Ovary (tissue), 3 donors: ENCODE results near the gene C9orf153.

Experiments used
- CTCF ChIP-seq, 3 donors: fragments of 450-650 bp in 2 of 3; fragments of 200-600 bp in 1 of 3; IDR thresholded peaks; one replicate each; pipeline versions ENCODE4 v1.5.1 to v1.8.0; 2016 to 2022; ENCODE audit warnings: antibody characterized with exemption in 3 of 3, mild to moderate bottlenecking in 1 of 3
- EP300 ChIP-seq: sonication (generic); formaldehyde crosslinking; IDR thresholded peaks from one replicate; pipeline ENCODE4 v1.6.1; 2017; ENCODE audit warnings: antibody characterized with exemption
- donor health status: DM: no; HTN: no; CAD: no.

- TF ChIP-seq EP300 (no peak), CTCF (IDR thresholded peaks at IDR 0.05) (no peak)
These were observed 2.8 kb downstream of the C9orf153 start for GRCh38 chr9:86256653-86257052.
